Measurements from ENCODE around the gene ATG2A. TPM values are rescaled to one million over a fixed set of nuclear protein-coding genes. Genes with fewer than 3 reads are reported as not detected.

Gene ATG2A
- total and polyA plus RNA-seq, 9 of the 15 experiments (the other 6 are each of a cell fraction or from before 2014, with no cell fraction given): 0.25 to 45.9 (median 5.2) TPM

DNA sequence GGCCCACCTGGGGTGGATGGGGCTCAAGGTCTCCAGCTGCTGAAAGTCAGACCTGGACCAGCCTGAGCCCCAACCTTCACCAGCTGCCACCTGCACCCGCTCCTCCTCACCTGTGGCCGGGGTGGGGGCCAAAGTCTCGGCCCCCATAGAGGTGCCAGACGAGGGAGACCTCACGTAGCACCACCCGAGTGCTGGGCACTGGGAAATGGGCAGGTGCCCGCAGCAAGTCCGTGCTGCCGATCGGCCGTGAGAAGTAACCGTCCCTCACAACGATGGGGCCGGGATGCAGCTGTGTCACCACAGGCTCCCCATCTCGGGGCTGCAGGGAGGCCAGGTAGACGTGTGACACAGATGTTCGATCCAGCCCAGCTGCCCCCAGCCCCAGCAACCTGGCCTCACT is 16.2 kb downstream of the ATG2A start:
- no peaks in the 10 kb centered on the region for H3K9me3 ChIP-seq (replicated peaks; ENCODE audit: control insufficient read depth, insufficient read depth, low read depth, low read length)
- no peak overlapping the region for H3K4me2 ChIP-seq (ENCODE audit: insufficient read depth, low read length)
- no peaks in the 10 kb centered on the region for H4K20me1 ChIP-seq (replicated peaks; ENCODE audit: control insufficient read depth, insufficient read depth, low read length)
- ChIA-PET CTCF (ENCODE audit: low intra/inter-chr PET ratio) (no interaction called here), POLR2A (interaction anchor here (0.6 to 1.0 kb wide), 3 partner anchors 12 to 53 kb away, joined by 3 to 4 read pairs (median 3); no protein-coding TSS in a partner anchor)
- H2AFZ ChIP-seq (ENCODE audit: low read depth, low read length): no peak overlapping the region
- H3K36me3 ChIP-seq (ENCODE audit: control insufficient read depth, insufficient read depth, low read length): peaks cover 83% of the 10 kb centered on the region; the same call in 2 of the 3 replicates
- WGBS (ENCODE audit: insufficient coverage, low coverage, missing lambda C conversion rate): 90% methylated on average over 12 of the region's 17 CpGs
- FAIRE-seq (no peak), DNase-seq (ENCODE audit: extremely low read depth in 1 of 4, low spot score in 3 of 4) (no peak), ATAC-seq (no peak)
- no peaks in the 10 kb centered on the region for H3K27me3 ChIP-seq (ENCODE audit: control insufficient read depth in 2 of 2, insufficient read depth in 2 of 2, low read length in 2 of 2)
- in situ Hi-C loops (cut with MboI): no loop called here
- H3K4me3 ChIP-seq: no peak overlapping the region
- H3K27ac ChIP-seq (ENCODE audit: extremely low read depth, low read depth, low read length): no peak overlapping the region
- no TSS peak for BruUV-seq (replicated peaks)
- H3K4me1 ChIP-seq (replicated peaks in 1 of 2; ENCODE audit: control insufficient read depth in 2 of 2, insufficient read depth in 2 of 2, low read length in 2 of 2): peaks cover 0 to 26% of the 10 kb centered on the region in 2 experiments; a peak in 3 of 5 replicates
- no peaks in the 10 kb centered on the region for H3K79me2 ChIP-seq (ENCODE audit: control insufficient read depth, insufficient read depth, low read length)
- intact Hi-C loops (cut with micrococcal nuclease): no loop called here
- H3K9me1 ChIP-seq (ENCODE audit: control insufficient read depth, insufficient read depth, low read length): no peaks in the 10 kb centered on the region
- TF ChIP-seq POLR2G (IDR thresholded peaks at IDR 0.05; ENCODE audit: low read depth, low read length) (peak; percentile 57; the same call in 1 of the 2 replicates), PHTF2 (CRISPR knock-in tag; IDR thresholded peaks at IDR 0.05) (no peak)
- H3K9ac ChIP-seq (ENCODE audit: insufficient read depth in 1 of 2, low read depth in 2 of 2, low read length in 2 of 2): no peak overlapping the region

DNA sequence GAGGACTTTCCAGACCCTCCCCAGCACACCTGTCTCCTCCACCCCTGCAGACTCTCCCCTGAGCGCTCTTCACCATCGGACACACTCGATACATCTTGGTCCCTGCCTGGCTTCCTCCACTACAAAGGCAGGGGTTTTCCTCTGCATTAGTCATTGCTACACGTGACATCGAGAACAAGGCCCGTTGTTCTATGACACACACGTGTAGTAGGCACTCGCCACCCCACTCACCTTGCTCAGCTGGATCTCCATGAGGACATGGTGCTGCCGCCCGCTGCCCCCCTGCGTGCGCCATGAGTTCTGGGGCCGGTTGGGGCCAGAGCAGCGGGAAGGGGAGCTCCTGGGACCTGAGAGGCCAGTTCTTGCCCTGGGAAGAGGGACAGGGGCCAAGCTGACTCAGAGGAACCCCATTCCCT is 16.7 kb downstream of the ATG2A start:
- H3K27me3 ChIP-seq (ENCODE audit: control insufficient read depth in 2 of 2, insufficient read depth in 2 of 2, low read length in 2 of 2): no peaks in the 10 kb centered on the region
- DNase-seq (ENCODE audit: extremely low read depth in 1 of 4, low spot score in 3 of 4) (no peak), FAIRE-seq (no peak), ATAC-seq (no peak)
- H4K20me1 ChIP-seq (replicated peaks; ENCODE audit: control insufficient read depth, insufficient read depth, low read length): no peaks in the 10 kb centered on the region
- peaks cover 78% of the 10 kb centered on the region; the same call in 2 of the 3 replicates for H3K36me3 ChIP-seq (ENCODE audit: control insufficient read depth, insufficient read depth, low read length)
- in situ Hi-C loops (cut with MboI): no loop called here
- TF ChIP-seq POLR2AphosphoS5 (IDR thresholded peaks at IDR 0.05; ENCODE audit: control insufficient read depth, insufficient read depth, low read depth, low read length) (no peak), RBFOX2 (IDR thresholded peaks at IDR 0.05; ENCODE audit: low read depth, low read length) (0 out of 2 replicates have a peak, but pooled peaks have one; percentile 29), POLR2B (IDR thresholded peaks at IDR 0.05; ENCODE audit: low read depth, partially characterized antibody) (no peak), TEAD2 (tag; IDR thresholded peaks at IDR 0.05) (no peak), SUPT5H (IDR thresholded peaks at IDR 0.05) (0 out of 2 replicates have a peak, but pooled peaks have one; percentile 18)
- TF ChIP-seq, protein P1, sequence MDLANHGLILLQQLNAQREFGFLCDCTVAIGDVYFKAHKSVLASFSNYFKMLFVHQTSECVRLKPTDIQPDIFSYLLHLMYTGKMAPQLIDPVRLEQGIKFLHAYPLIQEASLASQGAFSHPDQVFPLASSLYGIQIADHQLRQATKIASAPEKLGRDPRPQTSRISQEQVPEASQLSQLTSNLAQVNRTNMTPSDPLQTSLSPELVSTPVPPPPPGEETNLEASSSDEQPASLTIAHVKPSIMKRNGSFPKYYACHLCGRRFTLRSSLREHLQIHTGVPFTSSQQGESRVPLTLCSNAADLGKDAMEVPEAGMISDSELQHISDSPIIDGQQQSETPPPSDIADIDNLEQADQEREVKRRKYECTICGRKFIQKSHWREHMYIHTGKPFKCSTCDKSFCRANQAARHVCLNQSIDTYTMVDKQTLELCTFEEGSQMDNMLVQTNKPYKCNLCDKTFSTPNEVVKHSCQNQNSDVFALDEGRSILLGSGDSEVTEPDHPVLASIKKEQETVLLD (IDR thresholded peaks at IDR 0.05): no peak
- H3K9me1 ChIP-seq (ENCODE audit: control insufficient read depth, insufficient read depth, low read length): no peaks in the 10 kb centered on the region
- peaks cover 0 to 28% of the 10 kb centered on the region in 2 experiments; a peak in 3 of 5 replicates for H3K4me1 ChIP-seq (replicated peaks in 1 of 2; ENCODE audit: control insufficient read depth in 2 of 2, insufficient read depth in 2 of 2, low read length in 2 of 2)
- WGBS (ENCODE audit: insufficient coverage, low coverage, missing lambda C conversion rate): 82% methylated on average over 14 of the region's 14 CpGs
- no peak overlapping the region for H3K4me3 ChIP-seq
- CTCF ChIA-PET (ENCODE audit: low intra/inter-chr PET ratio): no interaction called here
- no peak overlapping the region for H3K4me2 ChIP-seq (ENCODE audit: insufficient read depth, low read length)
- no peaks in the 10 kb centered on the region for H3K9me3 ChIP-seq (replicated peaks; ENCODE audit: control insufficient read depth, insufficient read depth, low read depth, low read length)
- no TSS peak for BruUV-seq (replicated peaks)
- no peak overlapping the region for H3K27ac ChIP-seq (ENCODE audit: extremely low read depth, low read depth, low read length)
- H3K9ac ChIP-seq (ENCODE audit: insufficient read depth in 1 of 2, low read depth in 2 of 2, low read length in 2 of 2): peak overlapping the region in 1 of 2 experiments; percentile 28; a peak in 1 of 4 replicates
- H2AFZ ChIP-seq (ENCODE audit: low read depth, low read length): no peak overlapping the region
- intact Hi-C loops (cut with micrococcal nuclease): no loop called here
- H3K79me2 ChIP-seq (ENCODE audit: control insufficient read depth, insufficient read depth, low read length): no peaks in the 10 kb centered on the region
- POLR2A ChIA-PET: interaction anchor here (0.6 to 1.0 kb wide), 3 partner anchors 11 to 52 kb away, joined by 3 to 4 read pairs (median 3); no protein-coding TSS in a partner anchor

Data from K562 (cell line).